GM15510 (cell line): ENCODE data around the gene FBXL3.
A peak's percentile ranks its signal among the peaks of the same experiment; 100 is the strongest.

ENCODE experiments used
- POLR2A ChIP-seq: IDR thresholded peaks from 3 replicates; pipeline ENCODE4 v1.6.1; 2011; ENCODE audit warnings: borderline replicate concordance; ENCODE audit not compliant: insufficient read length; ENCODE audit errors: extremely low read depth

Gene FBXL3

GRCh38 chr13:77034881-77035280 lies 7.9 kb upstream of the FBXL3 start:
- no peak for TF ChIP-seq POLR2A

GRCh38 chr13:77033717-77034302 lies 6.9 kb upstream of the FBXL3 start:
- TF ChIP-seq POLR2A: no peak

- no peak for TF ChIP-seq POLR2A
Measured at GRCh38 chr13:77031656-77032243, 4.8 kb upstream of the FBXL3 start.

- no peak for TF ChIP-seq POLR2A
Measured at GRCh38 chr13:77029436-77029835, 2.5 kb upstream of the FBXL3 start.

GRCh38 chr13:77028202-77028601 lies 1.2 kb upstream of the FBXL3 start:
- no peak for TF ChIP-seq POLR2A

GRCh38 chr13:77026255-77026860 lies 601 bp downstream of the FBXL3 start:
- TF ChIP-seq POLR2A: peak; percentile 19

- TF ChIP-seq POLR2A: no peak
Measured at GRCh38 chr13:77022341-77022740, 4.6 kb downstream of the FBXL3 start.

GRCh38 chr13:77019756-77020155 lies 7.2 kb downstream of the FBXL3 start:
- no peak for TF ChIP-seq POLR2A

GRCh38 chr13:77016888-77017623 lies 9.9 kb downstream of the FBXL3 start:
- TF ChIP-seq POLR2A: no peak

- TF ChIP-seq POLR2A: no peak
Measured at GRCh38 chr13:77016251-77016812, 10.6 kb downstream of the FBXL3 start.

GRCh38 chr13:77014906-77015685 lies 11.9 kb downstream of the FBXL3 start:
- no peak for TF ChIP-seq POLR2A

GRCh38 chr13:77013853-77014542 lies 13.0 kb downstream of the FBXL3 start:
- TF ChIP-seq POLR2A: no peak

- TF ChIP-seq POLR2A: no peak
Measured at GRCh38 chr13:77009011-77009410, 17.9 kb downstream of the FBXL3 start.

GRCh38 chr13:77002590-77003190 lies 24.3 kb downstream of the FBXL3 start:
- TF ChIP-seq POLR2A: no peak

GRCh38 chr13:77001963-77002587 lies 24.9 kb downstream of the FBXL3 start:
- TF ChIP-seq POLR2A: no peak
